ENCODE measurements around the gene STARD10.

Gene STARD10

DNA sequence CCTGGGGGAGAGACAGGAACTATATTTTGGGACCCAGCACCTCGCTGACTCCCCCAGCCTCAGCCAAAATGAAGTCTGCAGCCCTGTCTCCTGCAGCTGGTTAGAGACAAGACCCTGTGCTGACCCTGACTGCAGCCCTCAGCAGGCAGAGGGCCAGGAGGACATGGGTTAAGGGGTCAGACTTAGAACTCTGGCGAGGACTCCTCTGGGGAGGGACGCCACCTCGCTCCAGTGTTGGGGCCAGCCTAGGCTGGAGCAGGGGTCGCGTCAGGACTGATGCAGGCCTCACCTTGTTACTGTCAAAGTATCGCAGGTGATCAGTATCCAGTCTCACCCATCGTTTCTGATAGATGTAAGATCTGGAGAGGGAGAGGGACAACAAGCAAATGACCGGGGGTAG, 82.7 kb downstream of the STARD10 start:
- no peak for DNase-seq (ENCODE audit: extremely low read depth, low read depth)
- H3K4me3 ChIP-seq (replicated peaks; ENCODE audit: low read depth, low read length) = no peak overlapping the region
- TF ChIP-seq CTCF (IDR thresholded peaks at IDR 0.05; ENCODE audit: low read depth, low read length, missing control alignments) = no peak

DNA sequence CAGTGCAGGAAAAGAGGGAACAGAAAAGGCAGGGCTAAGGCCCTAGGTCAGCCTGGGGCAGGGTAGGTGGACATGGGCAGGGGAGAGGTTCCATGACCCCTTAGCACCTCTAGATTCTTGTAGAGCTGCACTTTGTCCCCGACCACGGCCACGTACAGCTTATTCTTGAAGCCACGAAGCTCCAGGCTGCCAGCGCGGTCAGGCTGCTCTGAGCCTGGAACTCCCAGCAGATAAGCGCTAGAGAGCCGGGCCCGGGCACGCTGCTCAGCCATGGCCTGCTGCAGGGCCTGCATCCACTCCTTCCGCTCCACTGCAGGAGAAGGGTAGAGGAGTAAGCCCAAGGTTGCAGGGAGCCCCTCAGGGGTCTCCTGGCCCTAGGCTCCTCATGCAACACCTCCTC, 83.6 kb downstream of the STARD10 start:
- no peak for DNase-seq (ENCODE audit: extremely low read depth, low read depth)
- no peak overlapping the region for H3K4me3 ChIP-seq (replicated peaks; ENCODE audit: low read depth, low read length)
- no peak for TF ChIP-seq CTCF (IDR thresholded peaks at IDR 0.05; ENCODE audit: low read depth, low read length, missing control alignments)

DNA sequence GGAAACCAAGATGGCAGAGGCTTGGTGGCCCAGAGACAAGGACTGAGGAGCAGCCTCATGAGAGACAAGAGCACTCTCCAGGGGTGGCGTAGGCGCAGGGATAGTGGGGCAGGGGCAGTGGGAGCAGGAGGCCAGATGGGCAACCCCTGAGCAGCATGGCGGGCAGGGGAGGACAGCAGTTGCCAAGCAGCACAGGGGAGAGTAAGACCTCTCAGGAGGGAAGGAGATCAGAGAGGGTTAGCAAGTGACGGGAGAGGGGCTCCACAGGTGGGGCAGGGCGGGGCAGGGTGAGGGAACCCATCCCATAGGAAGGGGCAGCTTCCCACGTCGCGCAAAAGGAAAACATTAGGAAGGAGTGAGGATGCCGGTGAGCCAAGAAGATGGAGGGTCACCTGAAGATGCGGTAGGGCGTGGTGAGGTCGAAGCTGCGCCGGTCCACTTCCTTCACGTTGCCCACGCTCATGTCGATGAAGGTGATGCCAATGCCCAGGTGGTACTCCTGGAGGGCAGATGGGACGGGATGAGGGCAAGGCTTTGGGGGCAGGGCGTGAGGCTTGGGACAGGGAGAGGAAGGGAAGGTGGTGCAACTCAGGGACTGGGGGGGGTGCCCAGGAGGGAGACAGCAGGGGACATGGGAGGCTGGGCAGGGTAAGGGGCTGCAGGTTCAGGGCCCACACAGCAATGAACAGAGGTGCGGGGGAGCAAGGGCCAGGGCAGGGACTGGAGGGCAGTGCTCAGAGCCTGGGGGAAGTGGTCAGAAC, 84.2 kb downstream of the STARD10 start:
- TF ChIP-seq CTCF (IDR thresholded peaks at IDR 0.05; ENCODE audit: low read depth, low read length, missing control alignments) = no peak
- no peak for DNase-seq (ENCODE audit: extremely low read depth, low read depth)
- H3K4me3 ChIP-seq (replicated peaks; ENCODE audit: low read depth, low read length) = no peak overlapping the region

- DNase-seq (ENCODE audit: extremely low read depth, low read depth) = no peak
- no peak for TF ChIP-seq CTCF (IDR thresholded peaks at IDR 0.05; ENCODE audit: low read depth, low read length, missing control alignments)
These were observed 86.8 kb downstream of the STARD10 start for GRCh38 chr11:72707032-72707431.

GRCh38 chr11:72706579-72706978, 87.3 kb downstream of the STARD10 start:
- no peak for DNase-seq (ENCODE audit: extremely low read depth, low read depth)
- no peak for TF ChIP-seq CTCF (IDR thresholded peaks at IDR 0.05; ENCODE audit: low read depth, low read length, missing control alignments)
- H3K4me3 ChIP-seq (replicated peaks; ENCODE audit: low read depth, low read length) = no peak overlapping the region

More at GRCh38 chr11:72707032-72707431, 86.8 kb downstream of the STARD10 start:
- H3K4me3 ChIP-seq (replicated peaks; ENCODE audit: low read depth, low read length) = no peak overlapping the region

DNA sequence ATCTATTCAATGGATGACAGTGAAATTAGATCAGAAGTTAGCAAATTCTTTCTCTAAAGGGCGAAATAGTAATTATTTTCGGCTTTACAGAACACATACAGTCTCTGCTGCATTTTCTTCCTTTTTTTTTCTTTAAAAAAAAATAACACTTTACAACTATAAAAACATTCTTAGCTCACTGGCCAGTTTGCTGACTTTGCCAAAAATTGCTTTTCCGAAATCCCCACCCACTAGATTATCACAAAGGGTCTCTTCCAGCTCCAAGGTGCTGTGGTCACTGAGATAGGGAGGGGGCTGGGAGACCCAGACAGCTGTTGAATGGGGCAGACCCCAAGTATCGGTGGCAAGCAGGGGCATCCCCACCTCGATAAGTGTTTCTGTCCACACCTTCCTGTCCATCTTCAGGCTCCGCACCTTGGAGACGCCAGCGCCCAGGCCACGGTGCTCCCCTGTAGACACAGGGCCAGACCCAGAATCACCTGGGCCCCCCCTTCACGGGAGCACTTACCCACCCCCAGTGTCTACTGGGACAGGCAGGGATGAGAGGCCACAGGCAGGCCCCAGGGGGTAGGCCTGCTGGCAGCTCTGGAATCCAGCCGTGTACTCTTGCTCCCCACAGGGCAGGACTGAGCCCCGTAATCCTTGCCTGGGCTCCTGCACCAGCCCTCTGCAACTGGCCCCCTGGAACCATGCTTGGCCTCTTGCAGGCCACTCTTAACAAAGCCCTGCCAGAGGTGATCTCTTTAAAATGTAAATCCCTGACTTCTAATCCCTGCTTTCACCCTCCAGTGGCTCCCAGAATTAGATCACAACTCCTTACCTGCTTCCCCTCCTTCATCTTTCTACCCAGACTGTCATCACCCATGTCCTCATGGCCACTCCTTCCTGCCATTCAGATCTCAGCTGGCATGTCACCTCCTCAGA, 88.1 kb downstream of the STARD10 start:
- TF ChIP-seq CTCF (IDR thresholded peaks at IDR 0.05; ENCODE audit: low read depth, low read length, missing control alignments) = no peak
- no peak overlapping the region for H3K4me3 ChIP-seq (replicated peaks; ENCODE audit: low read depth, low read length)
- no peak for DNase-seq (ENCODE audit: extremely low read depth, low read depth)

Data from HFF-Myc (cell line).